ENCODE results near the gene MED15. TPM values are rescaled to one million over a fixed set of nuclear protein-coding genes. Genes with fewer than 3 reads are reported as not detected.

The MED15 gene
- total and polyA plus RNA-seq, 4 donors = 57.8 to 123 (median 69.1) TPM

DNA sequence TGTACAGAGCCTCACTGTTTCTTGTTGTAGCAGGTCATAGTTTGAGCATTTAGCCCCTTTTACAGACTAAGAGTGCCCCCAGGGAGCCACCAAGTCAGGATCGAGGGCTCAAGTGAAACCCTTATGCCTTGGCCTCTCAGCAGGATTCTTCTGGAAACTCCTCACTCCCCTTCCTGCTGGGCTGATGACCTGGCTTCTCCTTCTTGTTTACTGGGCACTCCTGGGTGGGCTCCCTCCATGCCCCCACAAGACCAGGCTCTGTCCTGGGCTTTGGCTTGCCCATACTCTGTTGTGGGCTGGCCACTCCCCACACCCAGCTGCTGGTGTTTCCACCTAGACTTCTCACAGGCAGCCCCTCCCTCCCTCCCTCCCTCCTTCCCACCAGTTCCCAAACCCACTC is 69.6 kb downstream of the MED15 start:
- no peaks in the 10 kb centered on the region for H3K9me3 ChIP-seq (ENCODE audit: control insufficient read depth in 4 of 4, insufficient read depth in 3 of 4, low read length in 3 of 4)
- peaks cover 0 to 11% (median 9%) of the 10 kb centered on the region in 5 donors for H3K4me1 ChIP-seq (ENCODE audit: control insufficient read depth in 5 of 5, insufficient read depth in 5 of 5, low read length in 5 of 5)
- no peak overlapping the region for H3K9ac ChIP-seq (ENCODE audit: insufficient read depth in 1 of 2, low read length in 2 of 2)
- no peaks in the 10 kb centered on the region for H3K27me3 ChIP-seq (ENCODE audit: control insufficient read depth in 3 of 3, insufficient read depth in 3 of 3, low read length in 2 of 3)
- H3K36me3 ChIP-seq (ENCODE audit: control insufficient read depth in 4 of 4, insufficient read depth in 4 of 4, low read length in 4 of 4) = peaks cover 15 to 70% (median 18%) of the 10 kb centered on the region in 4 donors
- ATAC-seq (ENCODE audit: insufficient read depth, low FRiP score) (no peak), DNase-seq (no peak)
- 76 to 86% methylated on average over 1 of the region's 1 CpG for WGBS, 2 donors
- H3K4me3 ChIP-seq = no peak overlapping the region
- no peak overlapping the region for H3K27ac ChIP-seq (ENCODE audit: low read depth in 1 of 2, low read length in 1 of 2)
- TF ChIP-seq, protein P1, sequence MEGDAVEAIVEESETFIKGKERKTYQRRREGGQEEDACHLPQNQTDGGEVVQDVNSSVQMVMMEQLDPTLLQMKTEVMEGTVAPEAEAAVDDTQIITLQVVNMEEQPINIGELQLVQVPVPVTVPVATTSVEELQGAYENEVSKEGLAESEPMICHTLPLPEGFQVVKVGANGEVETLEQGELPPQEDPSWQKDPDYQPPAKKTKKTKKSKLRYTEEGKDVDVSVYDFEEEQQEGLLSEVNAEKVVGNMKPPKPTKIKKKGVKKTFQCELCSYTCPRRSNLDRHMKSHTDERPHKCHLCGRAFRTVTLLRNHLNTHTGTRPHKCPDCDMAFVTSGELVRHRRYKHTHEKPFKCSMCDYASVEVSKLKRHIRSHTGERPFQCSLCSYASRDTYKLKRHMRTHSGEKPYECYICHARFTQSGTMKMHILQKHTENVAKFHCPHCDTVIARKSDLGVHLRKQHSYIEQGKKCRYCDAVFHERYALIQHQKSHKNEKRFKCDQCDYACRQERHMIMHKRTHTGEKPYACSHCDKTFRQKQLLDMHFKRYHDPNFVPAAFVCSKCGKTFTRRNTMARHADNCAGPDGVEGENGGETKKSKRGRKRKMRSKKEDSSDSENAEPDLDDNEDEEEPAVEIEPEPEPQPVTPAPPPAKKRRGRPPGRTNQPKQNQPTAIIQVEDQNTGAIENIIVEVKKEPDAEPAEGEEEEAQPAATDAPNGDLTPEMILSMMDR (IDR thresholded peaks at IDR 0.05; ENCODE audit: control extremely low read depth, extremely low read depth) = no peak

DNA sequence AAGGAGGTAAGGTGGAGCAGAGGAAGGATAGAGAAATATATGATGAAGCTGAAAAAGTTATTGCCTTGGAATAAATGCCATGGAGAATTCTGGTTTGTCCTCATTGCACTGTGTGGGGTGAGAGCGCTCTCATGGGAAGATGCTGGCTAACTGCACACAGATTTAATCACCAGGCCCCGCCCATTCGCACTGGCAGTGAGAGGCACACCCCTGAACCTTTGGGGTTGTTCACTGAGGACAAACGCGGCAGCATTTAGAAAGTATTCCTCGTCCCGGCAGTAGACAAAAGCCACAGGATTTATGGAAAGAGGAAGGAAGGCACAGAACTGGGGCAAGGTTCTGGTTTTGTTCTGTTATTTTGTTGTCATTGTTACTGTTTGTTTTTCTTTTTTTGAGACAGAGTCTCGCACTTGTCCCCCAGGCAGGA is 70.2 kb downstream of the MED15 start:
- DNase-seq = no peak
- no peaks in the 10 kb centered on the region for H3K9me3 ChIP-seq (ENCODE audit: control insufficient read depth in 4 of 4, insufficient read depth in 3 of 4, low read length in 3 of 4)
- WGBS, 2 donors = 72 to 78% methylated on average over 8 of the region's 8 CpGs
- H3K27ac ChIP-seq (ENCODE audit: low read depth in 1 of 2, low read length in 1 of 2) = no peak overlapping the region
- ATAC-seq (ENCODE audit: insufficient read depth, low FRiP score) = no peak
- TF ChIP-seq, protein P1 (IDR thresholded peaks at IDR 0.05; ENCODE audit: control extremely low read depth, extremely low read depth) = no peak
- H3K4me1 ChIP-seq (ENCODE audit: control insufficient read depth in 5 of 5, insufficient read depth in 5 of 5, low read length in 5 of 5) = peaks cover 0 to 11% (median 9%) of the 10 kb centered on the region in 5 donors
- no peak overlapping the region for H3K4me3 ChIP-seq
- H3K9ac ChIP-seq (ENCODE audit: insufficient read depth in 1 of 2, low read length in 2 of 2) = no peak overlapping the region
- peaks cover 15 to 71% (median 15%) of the 10 kb centered on the region in 4 donors for H3K36me3 ChIP-seq (ENCODE audit: control insufficient read depth in 4 of 4, insufficient read depth in 4 of 4, low read length in 4 of 4)
- no peaks in the 10 kb centered on the region for H3K27me3 ChIP-seq (ENCODE audit: control insufficient read depth in 3 of 3, insufficient read depth in 3 of 3, low read length in 2 of 3)

DNA sequence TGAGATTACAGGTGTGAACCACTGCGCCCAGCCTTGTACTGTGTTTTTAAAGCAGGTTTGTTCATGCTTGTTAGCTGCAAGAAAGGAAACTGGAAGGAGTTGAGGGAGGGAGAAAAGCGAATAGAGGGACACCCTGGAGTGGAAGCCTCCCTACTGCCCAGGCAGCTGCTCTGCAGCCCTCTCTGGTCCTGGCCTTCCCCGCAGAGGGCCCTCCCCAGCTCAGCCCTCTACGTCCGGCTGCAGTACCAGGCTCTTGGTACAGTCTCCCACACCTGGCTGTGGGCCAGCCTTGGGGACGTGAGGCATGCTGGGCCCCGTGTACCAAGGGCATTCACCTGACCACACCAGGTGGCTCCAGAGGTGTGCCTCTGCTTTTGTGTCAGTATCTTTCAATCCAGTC is 70.8 kb downstream of the MED15 start:
- TF ChIP-seq, protein P1 (IDR thresholded peaks at IDR 0.05; ENCODE audit: control extremely low read depth, extremely low read depth) = no peak
- Histone ChIP-seq H3K27ac (ENCODE audit: low read depth in 1 of 2, low read length in 1 of 2) (no peak overlapping the region), H3K9ac (ENCODE audit: insufficient read depth in 1 of 2, low read length in 2 of 2) (no peak overlapping the region), H3K4me3 (no peak overlapping the region), H3K9me3 (ENCODE audit: control insufficient read depth in 4 of 4, insufficient read depth in 3 of 4, low read length in 3 of 4) (no peaks in the 10 kb centered on the region), H3K4me1 (ENCODE audit: control insufficient read depth in 5 of 5, insufficient read depth in 5 of 5, low read length in 5 of 5) (peaks cover 0 to 9% (median 8%) of the 10 kb centered on the region in 5 donors), H3K27me3 (ENCODE audit: control insufficient read depth in 3 of 3, insufficient read depth in 3 of 3, low read length in 2 of 3) (no peaks in the 10 kb centered on the region), H3K36me3 (ENCODE audit: control insufficient read depth in 4 of 4, insufficient read depth in 4 of 4, low read length in 4 of 4) (peaks cover 13 to 75% (median 20%) of the 10 kb centered on the region in 4 donors)
- ATAC-seq (ENCODE audit: insufficient read depth, low FRiP score) = no peak
- no peak for DNase-seq
- 79 to 94% methylated on average over 7 of the region's 7 CpGs for WGBS, 2 donors

DNA sequence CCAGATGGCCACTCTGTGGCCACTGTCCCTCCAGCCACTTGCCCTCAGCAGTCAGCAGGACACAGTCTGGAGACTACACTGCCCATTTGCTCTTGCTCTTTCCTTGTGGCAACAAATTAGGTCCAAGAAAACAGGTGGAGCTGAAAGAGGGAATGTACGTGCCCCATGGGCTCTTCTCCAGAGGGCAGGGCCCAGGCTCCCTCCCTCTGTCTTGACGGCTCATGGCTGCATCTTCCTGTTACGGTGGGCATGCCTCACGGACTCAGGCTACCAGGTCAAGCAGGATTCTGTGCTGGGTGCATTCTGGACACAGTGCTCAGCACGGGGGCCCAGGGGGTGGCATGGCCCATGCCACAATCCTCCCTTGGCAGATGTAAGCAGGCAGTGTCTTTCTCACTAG is 71.3 kb downstream of the MED15 start:
- WGBS, 2 donors = 84 to 90% methylated on average over 5 of the region's 5 CpGs
- no peak overlapping the region for H3K9ac ChIP-seq (ENCODE audit: insufficient read depth in 1 of 2, low read length in 2 of 2)
- H3K4me1 ChIP-seq (ENCODE audit: control insufficient read depth in 5 of 5, insufficient read depth in 5 of 5, low read length in 5 of 5) = peaks cover 0 to 9% (median 4%) of the 10 kb centered on the region in 5 donors
- ATAC-seq (ENCODE audit: insufficient read depth, low FRiP score) (no peak), DNase-seq (no peak)
- no peak overlapping the region for H3K27ac ChIP-seq (ENCODE audit: low read depth in 1 of 2, low read length in 1 of 2)
- peaks cover 9 to 77% (median 20%) of the 10 kb centered on the region in 4 donors for H3K36me3 ChIP-seq (ENCODE audit: control insufficient read depth in 4 of 4, insufficient read depth in 4 of 4, low read length in 4 of 4)
- H3K27me3 ChIP-seq (ENCODE audit: control insufficient read depth in 3 of 3, insufficient read depth in 3 of 3, low read length in 2 of 3) = no peaks in the 10 kb centered on the region
- H3K4me3 ChIP-seq = no peak overlapping the region
- TF ChIP-seq, protein P1 (IDR thresholded peaks at IDR 0.05; ENCODE audit: control extremely low read depth, extremely low read depth) = no peak
- no peaks in the 10 kb centered on the region for H3K9me3 ChIP-seq (ENCODE audit: control insufficient read depth in 4 of 4, insufficient read depth in 3 of 4, low read length in 3 of 4)
